A549 (cell line): ENCODE results near the gene SGSH. TPM values are rescaled to one million over a fixed set of nuclear protein-coding genes. Genes with fewer than 3 reads are reported as not detected.
A peak's percentile ranks its signal among the peaks of the same experiment; 100 is the strongest.

ENCODE experiments used
- ATAC-seq, 2 experiments: fragments of 200-7000 bp in 1 of 2; fragments of >200 bp in 1 of 2; cut with Nextera tagmentation in 1 of 2; cut with Tn5 transposase in 1 of 2; 3 replicates each; pipeline versions ENCODE4 v1.8.0 to v1.9.1; 2018 to 2020; ENCODE audit warnings: mild to moderate bottlenecking in 1 of 2, moderate library complexity in 1 of 2
- CTCF ChIA-PET: fragments of 300-600 bp; sonication (Branson Sonifier 250); formaldehyde crosslinking; extraction: SDS; loops from one replicate; lab custom pipeline; 2021; ENCODE audit warnings: antibody characterized with exemption, inconsistent platforms; lab: Yijun Ruan, JAX
- POLR2A ChIA-PET: fragments of 350-600 bp; formaldehyde crosslinking; extraction: SDS; loops from one replicate; lab custom pipeline; 2021; ENCODE audit warnings: antibody characterized with exemption, inconsistent platforms; lab: Yijun Ruan, JAX
- DNase-seq, 2 experiments: peaks; one replicate each; pipeline versions ENCODE4 v3.0.0 to v3.0.0-alpha.2; 2011 to 2016; ENCODE audit warnings: low read depth in 1 of 2, low spot score in 1 of 2
- FAIRE-seq: peaks from 2 replicates; lab custom pipeline; 2011; peaks lifted over from hg19 to GRCh38; lab: Jason Lieb, UNC
- H3K27ac ChIP-seq, 2 experiments: fragments of >200 bp; sonication (Bioruptor Twin); formaldehyde crosslinking; 3 replicates each; pipeline ENCODE4 v1.5.1; 2016 to 2017
- H3K4me1 ChIP-seq: fragments of >200 bp; sonication (Bioruptor Twin); formaldehyde crosslinking; 3 replicates; pipeline ENCODE4 v1.6.1; 2016
- H3K4me2 ChIP-seq: fragments of >200 bp; sonication (Bioruptor Twin); formaldehyde crosslinking; 3 replicates; pipeline ENCODE4 v1.6.1; 2016
- H3K4me3 ChIP-seq: fragments of >200 bp; sonication (Bioruptor Twin); formaldehyde crosslinking; 3 replicates; pipeline ENCODE4 v1.5.1; 2016
- H3K9me3 ChIP-seq: fragments of >200 bp; sonication (Bioruptor Twin); formaldehyde crosslinking; 3 replicates; pipeline ENCODE4 v1.6.1; 2016
- BHLHE40 ChIP-seq: IDR thresholded peaks from 2 replicates; pipeline ENCODE4 v1.6.1; 2012; ENCODE audit warnings: low read depth, low read length, inconsistent platforms
- CEBPB ChIP-seq, 2 experiments: fragments of >200 bp in 1 of 2; sonication (Bioruptor Twin) in 1 of 2; formaldehyde crosslinking in 1 of 2; IDR thresholded peaks; 2 replicates each; pipeline ENCODE4 v1.6.1; 2012 to 2016
- CHD4 ChIP-seq: fragments of 200-600 bp; sonication (generic); IDR thresholded peaks from 2 replicates; pipeline ENCODE4 v1.6.1; 2016; ENCODE audit warnings: antibody characterized with exemption, mild to moderate bottlenecking, borderline replicate concordance
- EP300 ChIP-seq, 2 experiments: fragments of >200 bp; sonication (Bioruptor Twin); formaldehyde crosslinking; IDR thresholded peaks; 2 replicates in 1 of 2; 3 replicates in 1 of 2; pipeline ENCODE4 v1.6.1; 2016 to 2017
- ESRRA ChIP-seq: fragments of 150-350 bp; IDR thresholded peaks from 2 replicates; pipeline ENCODE4 v1.6.1; 2014; ENCODE audit warnings: mild to moderate bottlenecking, low read length, borderline replicate concordance
- FOSB ChIP-seq: fragments of 250-450 bp; sonication (Bioruptor Pico); IDR thresholded peaks from 2 replicates; pipeline ENCODE4 v1.5.0; 2020; ENCODE audit warnings: mild to moderate bottlenecking, moderate library complexity
- GATA3 ChIP-seq: IDR thresholded peaks from 2 replicates; pipeline ENCODE4 v1.6.1; 2012; ENCODE audit warnings: borderline replicate concordance
- HOXB5 ChIP-seq: fragments of 250-450 bp; sonication (Bioruptor Pico); IDR thresholded peaks from 2 replicates; pipeline ENCODE4 v1.5.0; 2020; ENCODE audit warnings: mild to moderate bottlenecking, moderate library complexity
- KDM1A ChIP-seq: fragments of 200-600 bp; sonication (generic); IDR thresholded peaks from 2 replicates; pipeline ENCODE4 v1.6.1; 2016; ENCODE audit warnings: low read depth, mild to moderate bottlenecking
- MYC ChIP-seq: IDR thresholded peaks from 2 replicates; pipeline ENCODE4 v1.6.1; 2012; ENCODE audit warnings: mild to moderate bottlenecking, inconsistent platforms, low read length, improper control_type of control experiment, borderline replicate concordance
- NR3C1 ChIP-seq: fragments of >200 bp; sonication (Bioruptor Twin); formaldehyde crosslinking; IDR thresholded peaks from 3 replicates; pipeline ENCODE4 v1.6.1; 2017
- POLR2A ChIP-seq: IDR thresholded peaks from 2 replicates; pipeline ENCODE4 v1.6.1; 2012; ENCODE audit warnings: mild to moderate bottlenecking, low read length
- TP53 ChIP-seq: fragments of 250-450 bp; sonication (Bioruptor Pico); IDR thresholded peaks from 2 replicates; pipeline ENCODE4 v1.5.0; 2021; ENCODE audit warnings: mild to moderate bottlenecking, moderate library complexity
- ZNF302 ChIP-seq: fragments of 250-450 bp; sonication (Bioruptor Pico); IDR thresholded peaks from 2 replicates; pipeline ENCODE4 v1.9.0; 2021; ENCODE audit warnings: inconsistent platforms, mild to moderate bottlenecking, moderate library complexity
- WGBS: methylation state at CpG from one replicate; pipeline ENCODE4 v1.1.6; 2017; ENCODE audit errors: missing lambda C conversion rate; 5-methylcytosine and 5-hydroxymethylcytosine counted together
- polyA plus RNA-seq, 4 experiments: library from polyadenylated mRNA; depleted of rRNA in 3 of 4; stranded (reverse); fragments of >200 nt; fragmentation: RNase III in 1 of 4; extraction: RNeasy Plus Mini Kit Qiagen cat#74134 plus additional on column Dnase treatment in 1 of 4; gene quantifications; 2 replicates in 3 of 4; 3 replicates in 1 of 4; pipeline ENCODE4 v1.2.3, GENCODE V29; 2011 to 2017
- TF ChIP-seq, protein P1 (sequence below): fragments of >200 bp; sonication (Bioruptor Twin); formaldehyde crosslinking; IDR thresholded peaks from 3 replicates; pipeline ENCODE4 v1.6.1; 2016
- TF ChIP-seq, protein P2 (sequence below): fragments of 250-450 bp; sonication (Bioruptor Pico); IDR thresholded peaks from 2 replicates; pipeline ENCODE4 v1.5.0; 2020; ENCODE audit warnings: low read depth, mild to moderate bottlenecking, moderate library complexity
- TF ChIP-seq, protein P3 (sequence below): IDR thresholded peaks from 2 replicates; pipeline ENCODE4 v1.6.1; 2012
- TF ChIP-seq, protein P4 (sequence below): IDR thresholded peaks from 2 replicates; pipeline ENCODE4 v1.6.1; 2012
- TF ChIP-seq, protein P5 (sequence below): fragments of 250-450 bp; sonication (Bioruptor Pico); IDR thresholded peaks from 2 replicates; pipeline ENCODE4 v1.5.0; 2021; ENCODE audit warnings: mild to moderate bottlenecking, moderate library complexity, borderline replicate concordance
- TF ChIP-seq, protein P6 (sequence below): fragments of 450-650 bp; IDR thresholded peaks from 2 replicates; pipeline ENCODE4 v1.6.1; 2014; ENCODE audit warnings: antibody characterized with exemption

Gene SGSH
- polyA plus RNA-seq, 2 of the 4 experiments (the other 2 are of a cell fraction), result 14.5 to 24.7 TPM

DNA sequence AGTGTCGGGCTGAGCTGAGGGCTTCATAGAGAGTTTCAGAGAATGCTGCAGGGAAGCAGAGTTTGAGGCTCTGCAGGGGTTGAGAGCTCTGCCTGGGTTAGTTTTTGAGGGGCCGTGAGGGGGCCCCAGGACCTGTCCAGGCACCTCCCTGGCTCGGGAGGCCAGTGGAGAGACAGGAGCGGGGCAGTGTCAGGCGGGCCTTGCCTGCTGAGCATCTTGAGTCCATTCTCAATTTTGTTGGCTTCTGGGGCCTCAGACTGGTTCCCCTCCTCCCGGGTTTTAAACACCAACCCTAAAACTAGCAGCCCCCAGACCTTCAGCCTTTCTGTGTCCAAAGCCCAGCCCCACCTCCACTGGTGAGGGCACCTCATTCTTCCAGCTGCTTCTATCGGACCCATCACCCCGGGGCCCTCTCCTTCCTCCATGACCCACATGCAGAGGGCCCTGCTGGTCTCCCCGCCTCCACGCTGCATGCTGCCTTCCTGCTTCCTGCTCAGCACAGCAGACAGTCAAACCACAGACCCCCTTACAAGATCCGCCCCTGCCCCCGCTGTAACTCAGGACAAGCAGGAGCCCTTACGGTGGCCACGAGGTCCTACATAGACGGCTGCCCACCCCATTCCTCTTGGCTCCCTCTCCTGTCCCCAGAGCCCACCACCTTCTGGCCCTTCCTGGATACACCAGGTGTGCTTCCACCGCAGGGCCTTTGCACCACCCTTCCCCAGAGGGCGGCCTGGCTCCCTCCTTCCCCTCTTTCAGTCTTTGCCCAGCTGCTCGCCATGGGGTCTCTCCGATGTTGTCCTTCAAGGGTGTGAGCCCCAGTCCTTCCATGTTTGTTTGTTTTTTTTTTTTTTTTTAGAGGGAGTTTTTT, 44.3 kb upstream of the SGSH start (continued):
- TF ChIP-seq, protein P1, sequence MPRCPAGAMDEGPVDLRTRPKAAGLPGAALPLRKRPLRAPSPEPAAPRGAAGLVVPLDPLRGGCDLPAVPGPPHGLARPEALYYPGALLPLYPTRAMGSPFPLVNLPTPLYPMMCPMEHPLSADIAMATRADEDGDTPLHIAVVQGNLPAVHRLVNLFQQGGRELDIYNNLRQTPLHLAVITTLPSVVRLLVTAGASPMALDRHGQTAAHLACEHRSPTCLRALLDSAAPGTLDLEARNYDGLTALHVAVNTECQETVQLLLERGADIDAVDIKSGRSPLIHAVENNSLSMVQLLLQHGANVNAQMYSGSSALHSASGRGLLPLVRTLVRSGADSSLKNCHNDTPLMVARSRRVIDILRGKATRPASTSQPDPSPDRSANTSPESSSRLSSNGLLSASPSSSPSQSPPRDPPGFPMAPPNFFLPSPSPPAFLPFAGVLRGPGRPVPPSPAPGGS, result no peak
- TF ChIP-seq, protein P2, sequence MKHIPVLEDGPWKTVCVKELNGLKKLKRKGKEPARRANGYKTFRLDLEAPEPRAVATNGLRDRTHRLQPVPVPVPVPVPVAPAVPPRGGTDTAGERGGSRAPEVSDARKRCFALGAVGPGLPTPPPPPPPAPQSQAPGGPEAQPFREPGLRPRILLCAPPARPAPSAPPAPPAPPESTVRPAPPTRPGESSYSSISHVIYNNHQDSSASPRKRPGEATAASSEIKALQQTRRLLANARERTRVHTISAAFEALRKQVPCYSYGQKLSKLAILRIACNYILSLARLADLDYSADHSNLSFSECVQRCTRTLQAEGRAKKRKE (CRISPR knock-in tag), result no peak
- no peak for TF ChIP-seq NR3C1
- TF ChIP-seq, all 56 proteins: peak for 0

DNA sequence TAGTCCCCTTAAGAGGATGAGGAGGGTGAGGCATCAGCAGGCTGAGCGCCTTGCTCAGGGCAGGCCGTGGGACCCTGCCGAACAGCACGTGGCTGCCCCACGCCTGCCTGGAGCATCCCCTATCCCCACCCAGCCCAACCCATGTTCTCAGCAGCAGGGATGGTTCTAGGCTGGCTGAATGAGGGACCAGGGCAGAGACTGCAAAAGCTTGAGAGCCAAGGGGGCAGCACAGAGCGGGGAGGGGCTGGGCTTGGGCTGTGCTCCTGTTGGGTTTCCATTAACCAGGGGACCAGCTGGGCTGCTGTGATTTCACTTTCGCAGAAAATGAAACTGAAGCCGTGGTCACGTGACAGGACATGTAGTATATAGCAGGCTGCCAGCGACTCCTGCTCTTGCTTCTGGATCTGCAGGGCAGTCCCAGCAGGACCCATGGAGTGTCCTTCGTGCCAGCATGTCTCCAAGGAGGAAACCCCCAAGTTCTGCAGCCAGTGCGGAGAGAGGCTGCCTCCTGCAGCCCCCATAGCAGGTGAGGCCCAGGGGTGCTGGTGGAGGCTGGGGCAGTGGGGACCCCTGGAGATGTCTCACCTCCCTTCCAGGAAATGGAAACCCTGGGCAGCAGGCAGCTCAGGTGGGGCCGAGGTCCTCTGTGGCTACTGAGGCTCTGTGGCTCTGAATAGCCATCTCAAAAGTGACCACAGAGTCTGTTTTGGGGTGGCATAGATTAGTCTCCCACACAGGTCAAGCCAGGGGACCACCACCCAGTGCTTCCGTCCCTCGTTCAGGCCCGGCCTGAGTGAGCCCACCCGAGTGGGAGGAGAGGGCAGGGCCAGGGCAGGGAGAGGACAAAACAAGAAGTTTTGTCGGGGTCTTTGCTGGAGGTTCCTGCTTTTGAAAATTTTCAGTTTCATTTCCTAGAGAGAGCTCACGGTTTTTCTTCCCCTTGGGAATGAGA, 43.4 kb upstream of the SGSH start:
- H3K4me2 ChIP-seq, result peak overlapping the region; percentile 85
- CTCF ChIA-PET, result interaction anchor here (0.6 to 2.3 kb wide), 5 partner anchors 11 to 176 kb away, joined by 3 to 9 read pairs (median 3); partner anchors contain the start of gene GAA
- H3K4me1 ChIP-seq, result peaks cover 40% of the 10 kb centered on the region
- DNase-seq (peak; percentile 66 to 75), FAIRE-seq (no peak), ATAC-seq (peak; percentile 2 to 43; a peak in 4 of 6 replicates)
- H3K4me3 ChIP-seq, result 0 out of 3 replicates have a peak overlapping the region, but pooled peaks have one; percentile 94
- H3K27ac ChIP-seq, result peak overlapping the region; percentile 100
- TF ChIP-seq CEBPB (IDR thresholded peaks at IDR 0.05), result no peak
- TF ChIP-seq, protein P3, sequence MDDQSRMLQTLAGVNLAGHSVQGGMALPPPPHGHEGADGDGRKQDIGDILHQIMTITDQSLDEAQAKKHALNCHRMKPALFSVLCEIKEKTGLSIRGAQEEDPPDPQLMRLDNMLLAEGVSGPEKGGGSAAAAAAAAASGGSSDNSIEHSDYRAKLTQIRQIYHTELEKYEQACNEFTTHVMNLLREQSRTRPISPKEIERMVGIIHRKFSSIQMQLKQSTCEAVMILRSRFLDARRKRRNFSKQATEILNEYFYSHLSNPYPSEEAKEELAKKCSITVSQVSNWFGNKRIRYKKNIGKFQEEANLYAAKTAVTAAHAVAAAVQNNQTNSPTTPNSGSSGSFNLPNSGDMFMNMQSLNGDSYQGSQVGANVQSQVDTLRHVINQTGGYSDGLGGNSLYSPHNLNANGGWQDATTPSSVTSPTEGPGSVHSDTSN, result no peak
- TF ChIP-seq, protein P4, sequence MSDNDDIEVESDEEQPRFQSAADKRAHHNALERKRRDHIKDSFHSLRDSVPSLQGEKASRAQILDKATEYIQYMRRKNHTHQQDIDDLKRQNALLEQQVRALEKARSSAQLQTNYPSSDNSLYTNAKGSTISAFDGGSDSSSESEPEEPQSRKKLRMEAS, result peak; percentile 32
- 0 out of 2 replicates have a peak, but pooled peaks have one; percentile 22 for TF ChIP-seq HOXB5 (CRISPR knock-in tag)
- TF ChIP-seq, protein P5, sequence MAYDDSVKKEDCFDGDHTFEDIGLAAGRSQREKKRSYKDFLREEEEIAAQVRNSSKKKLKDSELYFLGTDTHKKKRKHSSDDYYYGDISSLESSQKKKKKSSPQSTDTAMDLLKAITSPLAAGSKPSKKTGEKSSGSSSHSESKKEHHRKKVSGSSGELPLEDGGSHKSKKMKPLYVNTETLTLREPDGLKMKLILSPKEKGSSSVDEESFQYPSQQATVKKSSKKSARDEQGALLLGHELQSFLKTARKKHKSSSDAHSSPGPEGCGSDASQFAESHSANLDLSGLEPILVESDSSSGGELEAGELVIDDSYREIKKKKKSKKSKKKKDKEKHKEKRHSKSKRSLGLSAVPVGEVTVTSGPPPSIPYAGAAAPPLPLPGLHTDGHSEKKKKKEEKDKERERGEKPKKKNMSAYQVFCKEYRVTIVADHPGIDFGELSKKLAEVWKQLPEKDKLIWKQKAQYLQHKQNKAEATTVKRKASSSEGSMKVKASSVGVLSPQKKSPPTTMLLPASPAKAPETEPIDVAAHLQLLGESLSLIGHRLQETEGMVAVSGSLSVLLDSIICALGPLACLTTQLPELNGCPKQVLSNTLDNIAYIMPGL, result no peak
- no peak for TF ChIP-seq KDM1A
- no peak for TF ChIP-seq TP53 (CRISPR knock-in tag)
- no peak for TF ChIP-seq FOSB (CRISPR knock-in tag)
- TF ChIP-seq POLR2A, result peak; percentile 33
- no peak for TF ChIP-seq MYC
- no peak for TF ChIP-seq EP300 (IDR thresholded peaks at IDR 0.05)
- no peak for TF ChIP-seq ZNF302 (CRISPR knock-in tag)
- TF ChIP-seq ESRRA, result no peak
- no peak for TF ChIP-seq NR3C1
- no peak for TF ChIP-seq CHD4
- TF ChIP-seq, protein P6, sequence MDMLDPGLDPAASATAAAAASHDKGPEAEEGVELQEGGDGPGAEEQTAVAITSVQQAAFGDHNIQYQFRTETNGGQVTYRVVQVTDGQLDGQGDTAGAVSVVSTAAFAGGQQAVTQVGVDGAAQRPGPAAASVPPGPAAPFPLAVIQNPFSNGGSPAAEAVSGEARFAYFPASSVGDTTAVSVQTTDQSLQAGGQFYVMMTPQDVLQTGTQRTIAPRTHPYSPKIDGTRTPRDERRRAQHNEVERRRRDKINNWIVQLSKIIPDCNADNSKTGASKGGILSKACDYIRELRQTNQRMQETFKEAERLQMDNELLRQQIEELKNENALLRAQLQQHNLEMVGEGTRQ, result peak; percentile 88
- TF ChIP-seq GATA3, result 0 out of 2 replicates have a peak, but pooled peaks have one; percentile 26
- no peak for TF ChIP-seq BHLHE40
- POLR2A ChIA-PET, result interaction anchor here (2.0 to 3.1 kb wide), 2 partner anchors 9 to 162 kb away, joined by 6 to 9 read pairs; partner anchors contain the start of gene GAA
- WGBS, result 69% methylated on average over 18 of the region's 19 CpGs
- H3K9me3 ChIP-seq, result no peaks in the 10 kb centered on the region
